ENCODE data around the gene ELOVL1.

The ELOVL1 gene

DNA sequence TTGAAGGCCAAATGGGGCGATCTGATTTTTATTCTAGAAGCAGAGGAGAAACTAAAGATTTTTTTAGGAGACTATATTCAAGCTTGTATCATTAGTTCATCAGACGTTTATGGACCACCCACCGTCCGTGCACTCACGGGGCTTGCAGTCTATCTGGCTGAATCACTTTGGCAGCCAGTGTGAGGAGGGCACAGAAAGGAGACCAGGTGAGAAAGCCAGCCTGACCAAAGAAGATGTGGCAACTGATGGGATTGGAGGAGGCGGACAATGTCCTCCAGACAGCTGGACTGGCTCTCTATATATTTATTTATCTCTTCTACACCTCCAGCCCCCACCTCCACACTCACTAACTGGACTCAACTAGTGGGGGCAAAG is 822 bp upstream of the ELOVL1 start:
- ATAC-seq (ENCODE audit: insufficient read depth, low read depth), result no peak
- Histone ChIP-seq H3K79me2 (ENCODE audit: insufficient read depth, low read length) (peaks cover 37% of the 10 kb centered on the region), H3K27ac (ENCODE audit: low read length) (peak overlapping the region; percentile 90), H3K4me3 (ENCODE audit: low read depth in 1 of 2, low read length in 2 of 2) (peak overlapping the region; percentile 60 to 87), H2AFZ (ENCODE audit: low read depth, low read length) (peak overlapping the region; percentile 85), H3K36me3 (ENCODE audit: insufficient read depth, low read length) (peaks cover 25% of the 10 kb centered on the region), H3K9me3 (ENCODE audit: insufficient read depth, low read length, severe bottlenecking) (no peaks in the 10 kb centered on the region), H3K4me2 (ENCODE audit: insufficient read depth, low read length) (peak overlapping the region; percentile 96), H4K20me1 (ENCODE audit: insufficient read depth, low read length) (peaks cover 4% of the 10 kb centered on the region; the same call in 1 of the 2 replicates), H3K27me3 (ENCODE audit: insufficient read depth, low read length, poor library complexity) (no peaks in the 10 kb centered on the region), H3K4me1 (ENCODE audit: insufficient read depth, low read length) (peaks cover 26% of the 10 kb centered on the region), H3K9ac (ENCODE audit: low read depth, low read length) (peak overlapping the region; percentile 77)
- TF ChIP-seq EZH2 (IDR thresholded peaks at IDR 0.05; ENCODE audit: borderline replicate concordance, low read depth, low read length, severe bottlenecking) (no peak), CTCF (IDR thresholded peaks at IDR 0.05; ENCODE audit: borderline replicate concordance, extremely low read depth, low read length, poor library complexity, severe bottlenecking) (no peak)
- no peak for DNase-seq

DNA sequence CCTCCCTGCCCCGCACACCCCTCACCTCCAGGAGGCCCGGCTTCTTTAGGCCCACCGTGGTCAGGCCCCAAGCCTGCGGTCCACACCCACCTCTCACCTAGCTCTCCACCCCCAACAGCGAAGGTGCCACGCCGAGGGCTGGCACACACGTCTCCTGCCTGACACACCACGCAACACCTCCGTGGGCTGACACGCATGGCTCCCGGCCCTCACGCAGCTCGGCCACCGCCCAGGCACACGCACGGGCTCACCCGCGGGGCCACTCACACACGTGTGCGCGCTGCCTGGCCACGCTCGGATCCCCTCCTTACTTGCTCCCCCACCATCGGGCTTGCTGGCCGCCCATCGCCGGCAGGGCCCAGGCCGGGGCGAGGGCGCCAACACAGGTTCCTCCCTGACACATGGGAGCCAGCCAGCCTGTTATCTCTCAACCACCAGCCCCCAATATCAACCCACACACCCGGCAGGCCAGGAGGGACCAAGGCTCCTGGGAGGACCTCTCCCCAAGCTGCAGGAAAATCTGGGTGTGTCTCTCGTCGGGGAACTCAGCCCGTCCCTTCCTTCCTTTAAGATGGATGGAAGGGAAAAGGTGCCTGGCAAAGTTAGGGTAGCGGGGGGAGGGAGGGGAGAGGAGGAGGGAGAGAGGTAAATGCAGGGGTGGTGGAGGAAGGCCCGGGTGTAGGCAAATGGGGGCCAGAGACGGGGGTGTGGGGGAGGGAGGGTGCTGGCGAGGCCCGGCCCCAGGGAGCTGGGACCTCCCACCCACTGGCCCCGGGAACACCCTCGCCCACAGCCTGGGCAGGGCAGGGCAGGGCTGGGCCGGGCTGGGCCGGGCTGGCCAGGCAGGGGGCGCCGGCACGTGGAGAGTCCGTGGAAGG is 546 bp downstream of the ELOVL1 start:
- Histone ChIP-seq H3K4me2 (ENCODE audit: insufficient read depth, low read length) (peak overlapping the region; percentile 96), H4K20me1 (ENCODE audit: insufficient read depth, low read length) (peaks cover 4% of the 10 kb centered on the region; the same call in 1 of the 2 replicates), H3K27ac (ENCODE audit: low read length) (peak overlapping the region; percentile 90), H3K79me2 (ENCODE audit: insufficient read depth, low read length) (peaks cover 37% of the 10 kb centered on the region), H3K36me3 (ENCODE audit: insufficient read depth, low read length) (peaks cover 38% of the 10 kb centered on the region), H2AFZ (ENCODE audit: low read depth, low read length) (peak overlapping the region; percentile 67), H3K27me3 (ENCODE audit: insufficient read depth, low read length, poor library complexity) (no peaks in the 10 kb centered on the region), H3K9ac (ENCODE audit: low read depth, low read length) (peak overlapping the region; percentile 77), H3K9me3 (ENCODE audit: insufficient read depth, low read length, severe bottlenecking) (no peaks in the 10 kb centered on the region), H3K4me3 (ENCODE audit: low read depth in 1 of 2, low read length in 2 of 2) (peak overlapping the region; percentile 82 to 87), H3K4me1 (ENCODE audit: insufficient read depth, low read length) (peaks cover 26% of the 10 kb centered on the region)
- ATAC-seq (ENCODE audit: insufficient read depth, low read depth) (peak; percentile 62), DNase-seq (peak; percentile 60)
- TF ChIP-seq CTCF (IDR thresholded peaks at IDR 0.05; ENCODE audit: borderline replicate concordance, extremely low read depth, low read length, poor library complexity, severe bottlenecking) (no peak), EZH2 (IDR thresholded peaks at IDR 0.05; ENCODE audit: borderline replicate concordance, low read depth, low read length, severe bottlenecking) (no peak)

DNA sequence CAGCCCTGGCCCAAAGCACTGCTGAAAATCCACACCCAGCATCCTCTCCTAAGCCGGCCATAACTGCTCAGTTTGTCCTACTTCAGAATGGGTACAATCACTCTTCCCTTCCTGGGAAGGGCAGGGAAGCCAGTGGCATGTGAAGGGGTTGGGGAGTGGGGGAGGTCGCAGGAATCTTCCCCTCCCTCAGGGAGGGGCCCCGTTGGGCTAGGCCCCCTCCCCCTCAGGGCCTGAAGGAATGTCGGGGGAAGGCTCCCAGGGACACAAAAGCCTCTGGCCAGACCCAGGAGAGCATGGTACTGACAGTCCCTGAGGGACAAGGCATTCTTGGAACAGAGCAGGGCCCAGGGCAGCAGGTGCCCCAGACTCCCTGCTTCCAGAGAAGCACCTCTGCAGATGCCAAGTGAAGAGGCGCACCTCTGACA is 1.2 kb downstream of the ELOVL1 start:
- Histone ChIP-seq H3K36me3 (ENCODE audit: insufficient read depth, low read length) (peaks cover 45% of the 10 kb centered on the region), H3K4me1 (ENCODE audit: insufficient read depth, low read length) (peaks cover 32% of the 10 kb centered on the region), H3K79me2 (ENCODE audit: insufficient read depth, low read length) (peaks cover 42% of the 10 kb centered on the region), H3K27ac (ENCODE audit: low read length) (peak overlapping the region; percentile 90), H3K4me3 (ENCODE audit: low read depth in 1 of 2, low read length in 2 of 2) (peak overlapping the region; percentile 82 to 87; a peak in 3 of 4 replicates), H4K20me1 (ENCODE audit: insufficient read depth, low read length) (peaks cover 6% of the 10 kb centered on the region; the same call in 1 of the 2 replicates), H3K27me3 (ENCODE audit: insufficient read depth, low read length, poor library complexity) (no peaks in the 10 kb centered on the region), H3K9ac (ENCODE audit: low read depth, low read length) (peak overlapping the region; percentile 77), H3K9me3 (ENCODE audit: insufficient read depth, low read length, severe bottlenecking) (no peaks in the 10 kb centered on the region), H2AFZ (ENCODE audit: low read depth, low read length) (no peak overlapping the region), H3K4me2 (ENCODE audit: insufficient read depth, low read length) (peak overlapping the region; percentile 96)
- no peak for ATAC-seq (ENCODE audit: insufficient read depth, low read depth)
- no peak for TF ChIP-seq CTCF (IDR thresholded peaks at IDR 0.05; ENCODE audit: borderline replicate concordance, extremely low read depth, low read length, poor library complexity, severe bottlenecking)
- TF ChIP-seq EZH2 (IDR thresholded peaks at IDR 0.05; ENCODE audit: borderline replicate concordance, low read depth, low read length, severe bottlenecking), result no peak
- no peak for DNase-seq
